Loucy (cell line): ENCODE data around the gene GRIP1.

Source experiments
- CTCF ChIP-seq: fragments of 200-600 bp; sonication (generic); conservative IDR thresholded peaks from 2 replicates; pipeline ENCODE4 v1.5.1; 2014; ENCODE audit warnings: mild to moderate bottlenecking, antibody characterized with exemption, low read length
- EZH2phosphoT487 ChIP-seq: fragments of 200-600 bp; IDR thresholded peaks from 2 replicates; pipeline ENCODE4 v1.6.1; 2018; ENCODE audit warnings: antibody characterized with exemption, mild to moderate bottlenecking, moderate library complexity, borderline replicate concordance

- TF ChIP-seq CTCF (no peak), EZH2phosphoT487 (no peak)
Measured at GRCh38 chr12:66423266-66423665, 255.6 kb downstream of the GRIP1 start.
